CD4-positive, alpha-beta T cell treated with Interleukin-15 for 4 hours (primary cell): Measurements from ENCODE around the gene TCF25.
"Not testable (repeated sequence)": the region's sequence is repeated elsewhere in the genome, so short reads cannot be mapped to it uniquely, and the experiment has no call there.

Experiments
- DNase-seq: peaks from one replicate; pipeline ENCODE4 v3.0.0-alpha.2; 2020; ENCODE audit warnings: low spot score

TCF25 gene

DNA sequence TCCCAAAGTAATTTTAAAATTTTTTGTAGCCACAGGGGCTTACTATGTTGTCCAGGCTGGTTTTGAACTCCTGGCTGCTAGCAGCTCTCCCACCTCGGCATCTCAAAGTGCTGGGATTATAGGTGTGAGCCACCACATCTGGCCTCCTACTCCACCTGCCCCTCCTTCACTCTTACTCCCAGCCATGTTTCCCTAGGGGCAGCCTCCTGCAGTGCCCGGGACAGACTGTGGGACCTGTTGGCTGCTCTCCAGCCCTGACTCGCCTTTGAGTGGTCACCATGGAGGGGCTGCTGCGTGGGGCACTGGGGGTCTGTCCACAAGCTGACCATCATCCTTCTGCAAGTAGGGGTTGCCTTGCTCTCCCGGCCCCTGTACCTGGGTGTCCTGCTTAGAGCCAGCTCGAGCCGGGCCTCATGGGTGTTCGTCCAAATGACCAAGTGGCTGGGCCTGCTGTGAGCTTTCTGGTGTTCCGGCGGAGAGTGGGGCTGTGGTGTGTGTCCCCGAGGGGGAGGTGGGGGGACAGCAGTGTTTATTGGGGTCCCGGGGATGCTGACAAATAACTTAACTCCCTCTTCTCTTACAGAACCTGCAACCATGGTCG is 28.6 kb upstream of the TCF25 start:
- DNase-seq, result no peak

- DNase-seq, result no peak
Observed at GRCh38 chr16:89845417-89845816, 28.0 kb upstream of the TCF25 start.

GRCh38 chr16:89847051-89847939 is 26.1 kb upstream of the TCF25 start:
- DNase-seq, result no peak

DNA sequence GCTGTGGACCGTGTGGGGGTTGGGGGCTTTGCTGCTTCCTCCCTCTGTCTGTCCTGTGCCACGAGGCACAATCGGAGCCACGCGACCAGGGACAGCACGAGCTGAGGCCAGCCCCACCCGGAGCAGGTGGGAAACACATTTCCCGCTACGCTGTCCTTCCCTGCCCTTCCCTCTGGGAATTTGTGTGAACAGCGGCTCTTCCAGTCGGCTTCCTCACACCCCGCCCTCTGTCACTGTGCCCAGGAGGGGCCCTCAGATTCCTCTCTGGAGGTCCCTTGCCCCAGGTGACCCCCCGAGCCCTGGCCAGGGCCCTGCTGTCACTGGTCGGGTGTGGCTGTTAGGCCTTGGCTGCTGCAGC is 25.5 kb upstream of the TCF25 start:
- no peak for DNase-seq

GRCh38 chr16:89848974-89849373 is 24.4 kb upstream of the TCF25 start:
- no peak for DNase-seq

DNA sequence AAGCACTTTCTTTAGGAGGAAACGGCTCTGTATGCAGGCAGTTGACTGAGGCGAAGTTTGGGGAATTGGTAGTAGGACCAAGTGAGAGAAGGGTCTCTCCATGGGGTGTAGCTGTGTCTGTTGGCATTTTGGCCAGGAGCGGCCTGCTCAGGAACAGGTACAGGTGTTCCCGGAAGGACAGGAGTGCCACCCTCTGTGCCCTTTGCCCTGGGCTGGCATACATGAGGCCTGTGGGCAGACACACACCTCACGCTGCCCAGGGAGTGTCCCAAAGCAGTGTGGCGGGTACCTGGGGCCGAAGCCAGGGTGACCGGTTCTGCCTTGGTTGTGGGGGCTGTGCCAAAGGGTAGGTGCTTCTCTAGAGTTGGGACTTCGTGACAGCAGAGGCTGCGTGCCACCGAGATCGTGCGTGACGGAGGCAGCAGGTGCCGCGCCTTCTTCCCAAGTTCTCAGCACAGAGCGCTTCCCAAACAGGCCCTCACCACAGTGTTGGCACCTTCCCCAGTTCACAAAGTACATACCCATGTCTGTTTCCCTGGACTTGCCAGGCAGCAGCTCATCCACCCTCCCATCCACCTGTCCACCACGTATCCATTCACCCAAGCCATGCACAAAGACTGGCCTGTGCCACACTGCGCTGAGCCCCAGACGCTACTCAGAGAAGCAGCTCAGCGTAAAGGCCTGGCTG is 19.9 kb upstream of the TCF25 start:
- no peak for DNase-seq

DNA sequence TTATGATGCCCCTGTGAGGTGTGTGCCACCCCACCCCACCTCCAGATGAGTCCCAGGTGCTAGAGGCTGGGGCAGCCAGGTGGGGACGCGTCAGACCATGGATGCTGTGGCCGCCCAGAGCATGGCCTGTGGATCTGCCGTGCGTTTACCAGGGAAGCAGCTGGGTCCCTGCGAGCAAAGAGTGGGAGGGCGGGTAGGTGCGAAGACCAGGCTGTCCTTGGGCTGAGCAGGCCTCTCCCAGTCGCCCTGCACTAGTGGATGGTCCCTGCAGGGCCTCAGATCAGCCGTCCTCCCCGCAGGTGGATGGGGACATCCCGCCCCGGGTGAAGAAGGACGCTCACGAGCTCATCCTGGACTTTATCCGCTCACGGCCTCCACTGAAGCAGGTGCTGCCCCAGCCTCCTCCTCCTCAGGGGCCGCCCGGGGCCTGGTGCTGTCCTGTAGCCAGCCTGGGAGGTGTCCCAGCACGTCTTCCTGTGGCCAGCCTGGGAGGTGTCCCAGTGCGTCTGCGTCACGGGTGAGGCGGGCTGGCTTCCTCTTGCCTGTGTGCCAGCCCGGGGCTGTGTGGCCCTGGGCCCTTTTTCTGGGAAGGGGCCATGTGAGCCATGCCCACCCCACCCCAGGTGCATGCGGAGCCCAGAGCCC is 18.0 kb upstream of the TCF25 start:
- DNase-seq, result no peak

GRCh38 chr16:89855986-89856385 is 17.4 kb upstream of the TCF25 start:
- no peak for DNase-seq

DNA sequence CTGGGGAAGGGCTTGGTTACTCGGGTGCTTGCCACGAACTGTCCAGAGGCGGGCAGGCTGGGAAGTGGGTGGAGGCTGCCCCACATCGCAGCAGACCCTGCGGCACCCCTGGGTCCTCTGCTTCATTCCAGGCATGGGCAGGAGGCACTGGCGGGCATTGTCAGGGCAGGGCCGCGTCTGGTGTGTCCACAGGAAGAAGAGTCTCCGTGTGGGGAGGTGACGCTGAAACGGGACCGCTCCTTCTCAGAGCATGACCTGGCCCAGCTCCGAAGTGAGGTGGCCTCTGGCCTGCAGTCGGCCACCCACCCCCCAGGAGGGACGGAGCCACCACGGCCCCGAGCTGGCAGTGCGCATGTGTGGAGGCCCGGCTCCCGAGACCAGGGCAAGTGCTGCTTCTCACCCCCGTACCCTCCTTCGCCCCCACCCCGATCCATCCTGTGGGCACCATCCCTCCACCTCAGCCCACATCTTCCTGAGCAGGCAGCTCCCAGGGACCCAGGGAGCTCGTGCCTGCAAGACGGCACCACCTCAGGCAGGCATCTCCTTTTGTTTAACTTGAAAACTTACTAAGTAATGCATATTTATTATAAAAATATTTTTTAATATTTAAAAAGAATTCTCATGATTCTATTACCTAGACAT is 14.3 kb upstream of the TCF25 start:
- DNase-seq, result no peak

DNA sequence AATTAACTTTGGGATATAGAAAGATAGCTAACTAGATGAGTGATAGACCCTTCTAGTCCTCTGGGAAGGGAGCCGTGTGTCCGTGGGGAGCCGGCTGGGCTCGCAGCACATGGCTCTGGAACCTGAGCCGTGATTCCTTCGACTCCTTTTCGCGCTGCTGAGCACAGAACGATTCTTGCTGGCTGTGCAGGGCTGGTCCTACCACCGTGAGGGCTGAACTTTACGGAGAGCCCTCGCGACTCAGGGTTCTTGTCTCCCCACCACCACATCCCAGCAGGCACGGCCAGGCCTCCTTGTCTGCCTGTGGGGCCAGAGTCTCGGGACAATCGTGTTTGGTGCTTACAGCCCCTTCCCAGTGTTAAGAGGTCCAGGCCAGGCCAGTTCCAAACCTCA is 13.8 kb upstream of the TCF25 start:
- no peak for DNase-seq

DNA sequence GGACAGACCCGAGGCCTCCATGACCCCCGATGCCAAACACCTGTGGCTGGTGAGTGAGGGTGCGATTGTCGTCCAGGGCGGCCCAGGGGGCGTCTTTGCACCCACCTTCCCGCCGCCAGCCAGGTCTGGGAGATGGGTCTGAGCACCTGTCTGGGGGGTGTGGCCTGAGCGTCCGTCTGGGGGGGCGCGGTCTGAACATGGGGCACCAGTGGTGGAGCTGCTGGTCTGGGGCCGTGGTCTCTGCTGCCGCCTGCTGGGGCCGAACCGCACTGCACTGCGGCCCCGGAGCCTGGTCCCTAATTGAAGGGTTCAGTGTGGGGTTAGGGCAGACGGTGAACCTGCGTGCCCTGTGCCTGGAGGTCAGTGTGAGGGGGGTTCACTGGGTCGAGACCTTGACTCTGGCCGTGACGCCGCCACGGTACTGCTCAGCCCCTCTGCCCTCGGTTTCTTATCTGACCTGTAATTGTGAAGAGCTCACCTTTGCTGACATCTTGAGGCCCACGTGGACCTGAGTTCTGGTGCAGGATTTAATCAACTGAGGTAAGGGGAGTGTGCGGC is 12.6 kb upstream of the TCF25 start:
- peak; percentile 72 for DNase-seq

- DNase-seq, result no peak
Observed at GRCh38 chr16:89861648-89862047, 11.7 kb upstream of the TCF25 start.

DNA sequence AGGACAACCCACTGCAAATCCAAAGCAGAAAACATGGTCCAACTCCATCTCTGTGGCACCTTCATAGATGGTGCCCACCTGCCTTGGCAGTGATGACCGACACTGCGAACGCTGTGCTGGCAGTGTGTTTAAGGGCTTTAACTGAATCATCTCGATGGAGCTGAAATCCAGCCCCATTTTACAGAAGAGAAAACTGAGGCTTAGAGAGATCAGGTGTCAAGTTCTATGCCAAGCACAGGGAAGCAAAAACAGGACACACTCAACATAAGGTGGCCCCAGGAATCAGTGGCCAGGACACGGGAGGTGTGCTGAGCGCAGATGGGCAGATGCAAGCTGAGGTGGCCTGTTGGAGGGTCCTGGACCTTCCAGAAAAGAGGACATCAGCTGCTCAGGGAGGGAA is 10.7 kb upstream of the TCF25 start:
- no peak for DNase-seq

GRCh38 chr16:89863741-89864526 is 9.5 kb upstream of the TCF25 start:
- DNase-seq, result peak; percentile 67

GRCh38 chr16:89864527-89864820 is 8.9 kb upstream of the TCF25 start:
- no peak for DNase-seq

DNA sequence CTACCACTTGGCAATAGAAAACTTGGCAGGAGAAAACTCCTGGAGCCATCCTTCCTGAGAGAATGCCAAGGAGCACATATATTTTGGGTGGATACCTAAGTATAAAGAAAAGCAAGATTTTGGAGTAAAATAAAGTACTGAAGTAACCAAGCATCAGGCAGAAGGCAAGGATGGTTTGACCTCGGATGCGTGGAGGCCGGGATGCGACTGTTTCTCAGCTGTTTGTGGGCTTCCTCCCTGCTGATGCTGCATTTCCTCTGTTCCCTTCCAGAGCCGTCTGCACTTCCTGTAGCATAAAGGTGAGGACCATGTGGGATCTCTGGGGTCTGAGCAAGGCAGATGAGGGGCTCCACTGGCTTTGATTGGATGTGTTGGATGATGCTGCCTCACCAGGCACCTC is 5.5 kb upstream of the TCF25 start:
- no peak for DNase-seq

- no peak for DNase-seq
Observed at GRCh38 chr16:89869911-89870310, 3.5 kb upstream of the TCF25 start.

- no peak for DNase-seq
Observed at GRCh38 chr16:89870440-89870839, 3.0 kb upstream of the TCF25 start.

GRCh38 chr16:89871895-89872294 is 1.5 kb upstream of the TCF25 start:
- DNase-seq, result no peak

DNA sequence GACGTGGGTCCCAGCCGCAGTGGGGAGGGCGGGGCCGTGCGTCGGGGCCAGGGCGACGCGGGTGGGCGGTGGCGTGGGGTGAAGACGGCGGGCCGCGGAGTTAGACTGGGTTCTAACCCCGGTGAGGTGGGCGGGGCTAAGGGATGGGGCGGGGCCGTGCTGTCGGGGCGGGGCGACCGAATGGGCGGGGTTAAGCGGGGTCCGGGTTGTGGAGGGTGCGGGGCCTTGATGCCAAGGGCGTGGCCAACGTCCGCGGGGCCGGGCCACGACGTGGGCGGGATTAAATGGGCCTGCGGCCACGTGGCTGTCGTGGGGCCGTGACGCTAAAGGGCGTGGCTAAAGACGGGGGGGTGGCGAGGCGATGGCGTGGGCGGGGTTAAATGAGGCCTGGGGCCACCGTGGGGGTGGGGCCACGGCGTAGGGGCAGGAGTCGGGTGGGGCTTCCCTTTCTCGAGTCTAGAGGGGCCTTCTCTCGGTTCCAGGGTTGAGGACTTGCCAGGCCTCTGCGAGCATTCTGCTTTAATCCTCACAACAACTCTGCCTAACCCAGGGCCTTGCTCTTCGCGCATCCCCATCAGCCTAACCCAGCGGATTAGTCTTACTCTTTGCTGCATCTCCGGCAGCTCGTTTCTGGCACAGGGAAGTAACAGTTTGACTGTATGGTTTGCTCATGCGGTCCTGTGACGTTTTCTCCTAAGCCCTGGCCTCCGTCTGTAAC is 739 bp downstream of the TCF25 start:
- DNase-seq, result peak; percentile 94

DNA sequence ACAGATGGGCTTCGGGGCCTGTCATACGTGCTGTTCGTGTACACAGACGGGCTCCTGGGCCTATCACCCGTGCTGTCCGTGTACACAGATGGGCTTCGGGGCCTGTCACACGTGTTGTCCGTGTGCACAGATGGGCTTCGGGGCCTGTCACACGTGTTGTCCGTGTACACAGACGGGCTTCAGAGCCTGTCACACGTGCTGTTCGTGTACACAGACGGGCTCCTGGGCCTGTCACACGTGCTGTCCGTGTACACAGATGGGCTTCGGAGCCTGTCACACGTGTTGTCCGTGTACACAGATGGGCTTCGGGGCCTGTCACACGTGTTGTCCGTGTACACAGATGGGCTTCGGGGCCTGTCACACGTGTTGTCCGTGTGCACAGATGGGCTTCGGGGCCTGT is 5.7 kb downstream of the TCF25 start:
- not testable (repeated sequence) for DNase-seq
